HG03378 (cell line): ENCODE data around the gene TRUB2.
A peak's percentile ranks its signal among the peaks of the same experiment; 100 is the strongest.
"Not testable (repeated sequence)": the region's sequence is repeated elsewhere in the genome, so short reads cannot be mapped to it uniquely, and the experiment has no call there.

Experiments used
- ATAC-seq: cut with Tn5 transposase; IDR thresholded peaks from one replicate; pipeline ENCODE4 v1.9.1; 2021; ENCODE audit warnings: mild to moderate bottlenecking, moderate library complexity; ENCODE audit not compliant: unreplicated experiment

Gene TRUB2

DNA sequence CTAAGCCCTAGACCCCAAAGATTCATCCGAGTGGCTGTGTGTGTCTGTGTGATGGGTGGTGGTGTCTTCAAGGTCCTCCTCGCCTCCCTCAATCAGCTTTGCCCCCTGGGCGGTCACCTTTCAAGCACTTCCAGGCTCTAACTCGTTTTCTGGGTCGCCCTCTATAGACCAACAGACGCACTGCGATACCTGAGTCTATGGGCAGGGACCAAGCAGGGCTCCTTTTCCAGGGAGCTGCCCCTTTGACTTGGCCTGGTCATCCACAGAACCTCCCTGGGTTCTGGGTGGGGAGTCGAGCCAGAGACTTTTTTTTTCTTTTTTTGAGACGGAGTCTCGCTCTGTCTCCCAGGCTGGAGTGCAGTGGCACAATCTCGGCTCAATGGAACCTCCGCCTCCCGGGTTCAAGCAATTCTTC is 19.2 kb upstream of the TRUB2 start:
- no peak for ATAC-seq

DNA sequence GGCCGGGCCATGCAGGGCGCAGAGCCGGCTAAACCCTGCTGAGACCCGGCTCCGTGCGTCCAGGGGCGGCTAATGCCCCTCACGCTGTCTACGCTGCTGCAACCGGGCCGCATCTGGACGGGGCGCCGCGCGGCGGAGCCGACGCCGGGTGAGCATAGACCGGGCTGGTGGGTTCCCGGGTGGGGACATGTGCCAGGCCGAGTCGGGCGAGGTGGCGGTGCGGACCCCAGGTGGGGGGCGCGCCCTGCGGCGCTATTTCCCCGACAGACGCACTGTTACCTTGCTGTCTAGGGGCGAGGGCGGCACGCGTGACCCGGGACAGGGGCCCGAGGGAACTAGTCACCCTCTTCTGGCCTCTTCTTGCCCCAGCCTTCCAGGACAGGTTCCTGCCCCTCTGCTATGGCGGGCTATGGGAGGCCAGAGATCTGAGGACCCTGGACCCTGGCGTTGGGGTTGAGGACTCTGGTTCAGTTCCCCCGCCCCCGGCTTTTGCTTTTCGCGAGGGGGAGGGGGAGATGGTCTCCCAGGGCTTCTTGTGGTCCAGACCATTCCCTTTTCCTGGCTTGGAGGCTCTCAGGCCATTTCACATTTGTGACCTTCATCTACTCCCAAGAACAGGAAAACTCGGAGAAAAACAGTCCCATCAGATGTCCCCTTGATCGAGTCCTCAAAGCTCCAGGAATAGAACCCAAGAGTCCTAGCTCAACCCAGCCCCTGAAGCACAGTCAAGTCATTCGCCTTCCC is 18.6 kb upstream of the TRUB2 start:
- ATAC-seq: no peak

DNA sequence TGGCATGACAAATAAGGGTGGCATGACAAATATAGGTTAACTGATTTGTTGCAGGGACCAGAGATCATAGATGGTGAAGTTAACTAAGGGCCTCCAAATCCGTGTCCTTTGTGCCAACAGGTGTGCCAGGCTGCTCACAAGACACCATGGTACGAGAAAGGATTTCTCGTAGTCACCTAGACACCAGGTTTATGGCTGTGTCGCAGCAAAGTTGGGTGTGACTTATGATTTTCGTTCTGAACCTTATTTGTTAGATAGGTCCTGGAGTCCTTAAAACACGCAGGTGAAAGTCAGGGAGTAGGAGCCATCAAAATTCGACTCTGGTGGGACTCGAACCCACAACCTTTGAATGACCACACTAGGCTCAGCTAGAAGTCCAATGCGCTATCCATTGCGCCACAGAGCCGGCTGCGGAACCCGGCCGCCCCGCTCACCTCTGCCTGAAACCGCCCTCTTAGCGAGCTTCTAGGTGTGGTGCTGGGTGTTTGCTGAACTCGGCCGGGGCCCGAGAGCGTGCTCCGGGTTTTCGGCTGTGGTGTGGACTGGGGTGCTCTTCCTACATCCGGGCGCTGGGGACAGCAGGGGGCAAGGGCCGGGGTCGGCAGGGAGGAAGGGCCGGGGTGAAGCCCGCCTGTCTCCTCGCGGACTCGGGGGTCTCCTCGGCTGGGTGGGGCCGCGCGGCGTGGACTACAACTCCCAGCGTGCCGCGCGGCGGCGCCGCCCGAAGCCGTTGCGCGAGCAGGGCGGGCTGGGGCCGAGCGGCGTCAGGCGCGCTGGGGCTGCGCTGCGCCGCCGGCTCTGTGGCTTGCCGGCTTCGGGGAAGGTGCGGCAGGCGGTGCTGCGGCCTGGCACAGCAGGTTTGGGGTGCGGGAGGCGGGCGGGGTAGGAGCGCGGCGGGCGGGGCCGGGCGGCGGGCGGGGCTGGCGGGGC is 17.8 kb upstream of the TRUB2 start, which contains the start of gene SLC27A4:
SLC27A4 (plus strand) TSS at position 767 of the 930 bp plus-strand sequence. CDS start 2,606 bp downstream, outside the sequence.
- ATAC-seq: no peak

- not testable (repeated sequence) for ATAC-seq
These were observed 16.8 kb upstream of the TRUB2 start for GRCh38 chr9:128338852-128339614.

- ATAC-seq: no peak
These were observed 15.7 kb upstream of the TRUB2 start for GRCh38 chr9:128337936-128338335.

GRCh38 chr9:128335914-128336313 is 13.7 kb upstream of the TRUB2 start:
- no peak for ATAC-seq

DNA sequence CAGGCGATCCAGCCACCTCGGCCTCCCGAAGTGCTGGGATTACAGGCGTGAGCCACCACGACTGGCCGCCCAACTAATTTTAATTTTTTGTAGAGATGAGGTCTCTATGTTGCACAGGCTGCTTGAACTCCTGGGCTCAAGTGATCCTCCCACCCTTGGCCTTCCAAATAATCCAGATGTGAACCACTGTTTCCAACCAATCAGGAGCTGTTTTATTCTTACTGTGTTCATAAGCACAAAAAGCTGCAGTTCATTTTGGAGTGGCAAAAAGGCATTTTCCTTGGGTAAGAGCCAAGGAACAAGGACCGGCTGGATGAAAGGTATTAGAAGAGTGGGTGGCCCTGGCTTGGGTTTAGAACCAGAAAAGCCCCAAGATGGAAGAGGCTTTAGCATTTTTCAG is 12.9 kb upstream of the TRUB2 start:
- ATAC-seq: no peak

DNA sequence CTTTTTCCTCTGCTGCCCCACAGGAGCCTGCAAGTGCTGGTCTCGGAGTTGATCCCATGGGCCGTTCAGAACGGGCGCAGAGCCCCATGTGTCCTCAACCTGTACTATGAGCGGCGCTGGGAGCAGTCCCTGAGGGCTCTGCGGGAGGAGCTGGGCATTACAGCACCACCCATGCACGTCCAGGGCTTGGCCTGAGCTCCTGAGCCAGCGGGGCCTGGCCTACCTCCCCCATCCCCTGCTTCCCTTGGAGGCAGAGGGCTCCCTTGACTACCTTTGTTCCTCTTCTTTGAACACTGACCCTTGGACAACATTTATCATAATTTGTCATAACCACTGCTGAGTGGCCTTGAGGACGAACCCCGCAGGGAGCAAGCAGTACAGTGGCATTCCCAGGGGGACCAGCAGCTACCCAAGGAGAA is 11.2 kb upstream of the TRUB2 start:
- ATAC-seq: no peak

DNA sequence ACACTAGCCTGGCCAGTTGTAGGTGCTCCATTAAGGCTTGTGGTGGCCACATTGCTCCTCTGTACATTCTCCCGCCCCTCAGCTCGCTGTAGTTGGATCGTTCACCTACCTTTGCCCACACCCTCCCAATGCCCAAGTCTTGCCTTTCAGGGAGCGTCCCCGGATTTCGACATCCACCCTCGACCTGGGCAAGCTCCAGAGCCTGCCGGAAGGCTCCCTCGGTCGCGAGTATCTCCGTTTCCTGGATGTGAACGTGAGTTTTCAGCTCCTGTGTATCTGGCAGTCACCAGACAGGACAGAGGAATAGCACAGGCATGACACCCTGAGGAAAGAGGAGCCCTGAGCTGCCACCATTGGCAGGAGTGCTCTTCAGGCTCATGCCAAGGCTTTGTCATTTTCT is 3.4 kb upstream of the TRUB2 start:
- ATAC-seq: no peak

DNA sequence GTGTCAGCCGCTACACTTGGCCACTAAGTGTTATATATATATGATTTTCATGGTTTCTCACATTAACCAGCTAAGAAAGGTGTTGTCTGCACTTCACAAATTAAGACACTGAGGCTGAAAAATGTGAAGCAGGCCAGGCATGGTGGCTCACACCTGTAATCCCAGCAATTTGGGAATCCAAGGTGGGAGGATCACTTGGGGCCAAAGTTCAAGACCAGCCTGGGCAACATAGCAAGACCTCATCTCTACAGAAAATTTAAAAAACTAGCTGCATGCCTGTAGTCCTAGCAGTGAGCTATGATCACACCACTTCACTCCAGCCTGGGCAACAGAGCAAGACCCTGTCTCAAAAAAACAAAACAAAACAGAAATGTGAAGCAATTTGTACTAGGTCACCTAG is 2.2 kb upstream of the TRUB2 start:
- ATAC-seq: no peak

DNA sequence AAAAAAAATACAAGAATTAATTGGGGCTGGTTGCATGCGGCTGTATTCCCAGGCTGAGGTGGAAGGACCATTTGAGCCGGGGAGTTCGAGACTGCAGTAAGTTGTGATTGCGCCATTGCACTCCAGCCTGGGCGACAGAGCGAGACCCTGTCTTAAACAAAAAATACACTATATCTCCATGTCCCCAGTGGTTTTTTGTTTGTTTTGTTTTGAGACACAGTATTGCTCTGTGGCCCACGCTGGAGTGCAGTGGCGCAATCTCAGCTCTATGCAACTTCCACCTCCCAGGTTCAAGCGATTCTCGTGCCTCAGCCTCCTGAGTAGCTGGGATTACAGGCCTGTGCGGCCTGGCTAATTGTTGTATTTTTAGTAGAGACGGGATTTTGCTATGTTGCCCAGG is 1.5 kb upstream of the TRUB2 start:
- no peak for ATAC-seq

DNA sequence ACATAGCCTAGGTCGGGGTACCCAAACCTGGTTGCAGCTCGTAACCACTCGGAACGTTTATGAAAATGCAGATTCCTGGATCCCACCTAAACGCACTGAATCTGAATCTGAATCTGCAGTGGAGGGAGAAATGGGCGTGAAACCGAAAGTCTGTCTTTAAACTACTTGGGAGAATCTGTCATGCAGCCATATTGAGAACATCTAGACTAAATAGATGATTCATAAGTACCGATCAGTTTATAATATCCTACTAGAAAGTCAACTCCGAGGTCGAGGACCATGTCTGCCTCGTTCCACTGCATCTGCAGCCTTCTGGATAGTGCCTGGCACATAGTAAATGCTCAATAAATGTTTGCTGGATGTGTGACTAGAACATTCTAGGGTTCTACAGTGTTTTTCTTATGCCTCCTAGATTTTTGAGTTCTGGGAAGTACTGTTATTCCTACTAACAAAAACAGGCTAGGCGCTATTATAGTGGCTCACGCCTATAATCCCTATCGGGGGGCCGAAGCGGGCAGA is 1.0 kb upstream of the TRUB2 start:
- no peak for ATAC-seq

- ATAC-seq: peak; percentile 15
These were observed 306 bp downstream of the TRUB2 start for GRCh38 chr9:128321879-128322403.

DNA sequence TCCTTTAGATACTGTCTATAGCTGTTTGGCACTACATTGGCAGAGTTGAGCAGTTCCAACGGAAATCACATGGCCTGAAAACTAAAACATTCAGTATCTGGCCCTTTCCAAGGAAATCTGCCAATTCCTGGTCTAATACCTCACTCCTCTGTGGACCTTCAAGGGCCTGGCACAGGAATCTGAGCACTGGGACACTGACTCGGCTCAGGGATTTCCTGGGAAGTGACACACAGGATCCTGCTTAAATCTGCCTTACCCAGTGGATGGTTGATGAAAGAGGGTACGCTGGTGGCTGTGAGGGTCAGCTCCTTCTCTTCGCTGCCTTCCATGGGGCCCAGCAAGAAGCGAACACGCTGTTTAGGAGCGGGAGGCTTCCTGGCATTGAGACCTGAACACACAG is 904 bp downstream of the TRUB2 start:
- ATAC-seq: no peak

DNA sequence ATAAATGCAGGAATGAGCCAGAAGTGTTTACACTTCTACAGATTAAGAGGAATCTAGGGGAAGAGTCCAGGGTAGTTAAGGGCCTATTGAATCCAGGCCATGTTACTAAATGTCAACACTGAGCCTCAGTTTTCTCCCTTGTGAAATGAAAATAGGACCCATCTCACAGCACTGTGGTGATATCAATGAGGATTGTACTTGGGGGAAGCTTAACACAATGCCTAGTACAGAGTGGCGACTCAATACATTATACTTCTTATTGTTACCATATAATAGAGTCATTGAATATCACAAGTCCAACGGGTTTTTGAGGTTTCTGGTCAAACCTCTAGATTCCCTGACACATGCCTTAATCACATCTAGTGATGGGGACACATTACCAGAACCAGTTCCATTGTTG is 4.6 kb downstream of the TRUB2 start:
- no peak for ATAC-seq

GRCh38 chr9:128316421-128316820 is 5.8 kb downstream of the TRUB2 start:
- no peak for ATAC-seq

GRCh38 chr9:128314697-128315096 is 7.5 kb downstream of the TRUB2 start:
- no peak for ATAC-seq

- no peak for ATAC-seq
These were observed 11.8 kb downstream of the TRUB2 start for GRCh38 chr9:128310461-128310860.

- no peak for ATAC-seq
These were observed 12.7 kb downstream of the TRUB2 start for GRCh38 chr9:128309551-128309950.

GRCh38 chr9:128304971-128305288 is 17.3 kb downstream of the TRUB2 start:
- no peak for ATAC-seq
